A172 (cell line): ENCODE results near the gene NPAS3. TPM values are rescaled to one million over a fixed set of nuclear protein-coding genes. Genes with fewer than 3 reads are reported as not detected.

ENCODE experiments used
- DNase-seq: peaks from one replicate; pipeline ENCODE4 v3.0.0-alpha.2; 2015; ENCODE audit warnings: low spot score
- total RNA-seq: library from RNA; depleted of rRNA; stranded (reverse); fragments of >200 nt; shearing (Covaris generic); gene quantifications from 2 replicates; pipeline ENCODE4 v1.2.3, GENCODE V29; 2014

NPAS3 gene
- total RNA-seq, 1 experiment from 2014 or later, result 0.41 TPM

DNA sequence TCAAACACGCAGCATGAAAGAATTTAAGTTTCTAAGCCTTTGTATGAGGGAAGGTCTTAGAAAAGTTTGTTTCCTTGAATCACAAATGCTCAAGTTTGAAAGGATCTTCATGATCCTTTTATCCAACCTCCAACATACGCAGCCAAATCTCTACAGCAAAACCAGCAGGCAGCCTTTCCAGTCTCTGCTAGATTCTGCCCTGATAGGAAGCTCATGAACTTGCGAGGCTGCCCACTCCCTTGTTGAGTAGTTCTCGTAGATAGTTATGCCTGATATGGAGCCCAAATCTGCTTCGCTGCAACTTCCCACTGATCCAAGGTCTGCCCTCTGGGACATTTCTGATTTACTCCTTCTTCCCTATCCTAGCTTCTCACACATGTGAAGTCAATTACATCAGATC, 739.3 kb downstream of the NPAS3 start:
- DNase-seq, result no peak

DNA sequence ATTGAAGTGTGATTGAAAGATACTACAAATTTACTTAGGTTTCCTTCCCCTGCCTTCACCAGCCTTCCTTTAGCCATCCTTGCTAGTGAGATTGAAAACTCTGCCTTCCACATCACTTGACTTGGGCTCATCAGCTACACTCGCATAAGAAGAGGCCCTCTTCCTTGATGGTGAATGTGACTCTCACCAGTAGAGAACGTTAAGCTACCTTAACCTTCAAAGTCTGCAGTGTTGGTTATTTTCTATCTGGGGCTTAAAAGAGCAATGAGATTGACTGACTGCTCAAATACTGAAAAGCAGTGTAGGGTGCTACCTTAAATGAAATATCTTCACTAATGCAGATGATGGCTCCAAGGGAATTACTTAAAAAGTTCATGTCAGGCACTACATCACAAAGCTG, 740.3 kb downstream of the NPAS3 start:
- no peak for DNase-seq

DNA sequence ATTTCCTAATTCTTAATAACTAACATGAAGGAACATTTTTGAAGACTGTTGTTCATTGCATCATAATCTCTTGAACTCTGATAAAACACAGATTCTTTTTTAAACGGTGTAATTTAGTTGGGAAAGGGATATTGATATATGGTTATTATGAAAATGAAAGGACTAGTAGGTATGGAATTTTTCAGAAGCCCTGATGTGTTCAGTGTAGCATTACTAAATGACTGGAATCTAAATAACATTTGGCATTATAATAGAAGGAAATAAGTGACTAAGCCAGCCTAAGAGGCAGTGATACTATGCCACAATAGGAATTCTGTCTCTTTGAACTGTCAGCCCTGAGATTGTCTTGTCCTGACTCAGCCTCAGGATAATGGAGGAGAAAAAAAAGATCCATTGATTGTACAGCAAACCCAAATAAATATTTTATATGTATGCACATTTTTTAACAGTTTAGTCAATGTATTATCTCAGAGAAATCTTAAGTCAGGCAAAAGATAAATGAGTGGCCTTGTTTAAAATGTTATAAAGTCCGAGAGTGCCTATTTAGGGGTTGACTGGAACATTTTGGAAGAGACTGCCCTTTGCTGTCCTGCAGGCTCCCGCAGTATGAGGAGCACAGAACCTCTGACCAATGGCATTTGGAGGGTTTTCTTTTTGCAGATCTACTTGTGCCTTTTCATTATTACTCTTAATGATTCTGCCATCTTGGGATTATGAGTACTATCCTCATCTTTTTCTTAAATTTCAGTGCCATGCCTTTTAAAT, 741.0 kb downstream of the NPAS3 start:
- peak; percentile 74 for DNase-seq

DNA sequence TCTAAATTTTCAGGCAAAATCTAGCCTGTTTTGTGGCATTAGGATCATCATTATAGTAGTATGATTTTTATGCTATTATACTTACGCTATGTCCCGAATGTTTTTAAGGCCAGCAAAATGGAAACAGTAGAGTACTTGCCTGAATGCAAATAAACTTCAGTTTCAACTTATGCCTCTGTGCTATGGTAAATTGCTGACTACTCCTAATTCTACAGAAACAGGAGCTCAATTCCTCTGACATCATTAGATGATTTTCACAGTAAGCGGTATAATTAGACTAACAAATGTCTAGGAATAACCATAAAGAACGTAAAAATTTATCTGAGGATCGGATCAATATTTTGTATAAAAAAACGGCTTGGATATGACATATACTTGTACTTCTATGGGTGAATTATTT, 742.2 kb downstream of the NPAS3 start:
- DNase-seq, result no peak

DNA sequence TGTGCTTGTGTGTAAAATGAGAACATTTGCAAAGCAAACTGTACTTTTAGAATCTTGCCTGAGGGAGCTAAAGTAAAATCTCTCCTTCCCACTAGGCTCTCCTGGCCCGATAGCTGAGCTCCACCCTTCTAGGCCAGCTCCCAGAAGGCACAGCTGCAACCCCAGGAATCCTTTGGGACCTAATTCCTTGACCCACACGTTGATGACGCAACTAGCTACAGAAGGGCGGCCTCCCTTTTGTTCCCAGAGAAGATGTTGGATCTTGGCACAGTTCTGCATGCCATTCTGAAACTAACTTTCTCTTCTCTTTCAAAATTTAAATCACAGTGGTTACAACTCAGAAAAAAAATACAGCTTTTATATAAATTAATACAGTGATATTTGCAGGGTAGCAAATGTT, 744.1 kb downstream of the NPAS3 start:
- DNase-seq, result peak; percentile 41

DNA sequence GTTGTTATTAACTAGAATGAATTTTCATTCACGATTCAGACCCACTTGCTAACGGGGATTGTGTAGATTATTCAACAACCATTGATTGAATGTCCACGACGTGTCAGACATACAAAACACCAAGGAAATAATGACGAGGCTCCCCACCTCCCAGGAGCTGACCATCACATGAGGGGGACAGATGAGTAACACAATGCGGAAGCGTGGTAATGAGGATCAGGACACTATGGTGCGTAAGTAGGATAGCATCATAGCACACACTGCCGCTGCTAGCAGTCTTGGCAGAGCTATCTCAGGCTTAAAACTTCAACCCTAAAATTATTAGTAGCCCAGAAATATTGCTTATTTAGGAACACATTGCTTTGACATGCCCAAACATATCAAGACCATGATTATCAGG, 746.3 kb downstream of the NPAS3 start:
- DNase-seq, result no peak

DNA sequence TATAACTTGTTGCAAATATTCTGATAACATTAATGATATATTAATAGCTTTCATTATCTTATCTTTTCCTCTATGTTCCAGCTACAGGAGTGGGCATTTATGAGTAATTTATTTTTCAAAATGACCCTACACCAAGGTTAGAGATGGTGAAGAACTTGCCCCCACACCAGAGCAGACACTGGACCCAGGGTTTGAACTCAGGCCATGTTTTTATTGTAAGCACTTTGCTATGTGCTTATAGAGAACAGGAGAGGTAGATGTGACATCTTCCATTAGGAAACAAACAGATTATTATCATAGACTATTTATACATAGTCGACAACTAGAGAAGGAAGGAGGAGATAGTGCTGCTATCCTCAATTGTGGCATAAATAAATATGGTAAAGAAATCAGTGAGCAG, 747.0 kb downstream of the NPAS3 start:
- no peak for DNase-seq

DNA sequence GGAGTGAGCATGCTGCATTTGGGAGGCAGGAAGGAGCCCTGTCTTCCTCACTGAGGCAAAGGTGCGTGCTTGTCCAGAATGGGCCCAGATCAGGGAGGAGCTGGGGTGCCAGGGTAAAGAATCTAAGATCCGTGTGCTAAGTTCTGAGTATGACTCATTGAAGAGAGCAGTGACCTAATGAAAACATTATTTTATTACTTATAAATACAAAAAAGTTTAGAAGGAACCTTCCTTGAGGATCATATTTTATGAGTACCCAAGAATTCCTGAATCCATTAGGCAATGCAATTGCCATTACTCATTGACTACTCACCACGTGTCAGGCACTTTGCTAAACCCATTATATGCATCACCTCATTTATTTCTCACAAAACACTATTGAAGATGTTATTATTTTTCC, 747.5 kb downstream of the NPAS3 start:
- DNase-seq, result peak; percentile 40

DNA sequence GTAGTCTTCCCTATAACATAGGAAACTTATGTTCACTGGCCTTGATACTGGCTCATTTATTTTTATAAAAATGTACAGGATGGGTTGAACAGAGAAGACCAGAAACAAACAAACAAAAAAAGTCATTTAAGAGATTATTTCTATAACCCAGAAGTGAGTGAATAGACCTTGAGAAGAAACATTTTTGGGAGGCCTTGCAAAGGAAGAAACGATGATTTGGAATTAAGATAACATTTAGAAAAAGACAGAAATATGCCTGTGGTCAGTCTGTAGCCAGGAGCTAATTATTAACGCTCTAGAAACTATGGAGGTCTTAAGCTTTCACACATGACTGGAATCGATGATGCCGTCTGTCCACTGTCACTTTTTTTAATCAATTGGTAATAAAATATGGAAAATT, 748.2 kb downstream of the NPAS3 start:
- DNase-seq, result no peak

DNA sequence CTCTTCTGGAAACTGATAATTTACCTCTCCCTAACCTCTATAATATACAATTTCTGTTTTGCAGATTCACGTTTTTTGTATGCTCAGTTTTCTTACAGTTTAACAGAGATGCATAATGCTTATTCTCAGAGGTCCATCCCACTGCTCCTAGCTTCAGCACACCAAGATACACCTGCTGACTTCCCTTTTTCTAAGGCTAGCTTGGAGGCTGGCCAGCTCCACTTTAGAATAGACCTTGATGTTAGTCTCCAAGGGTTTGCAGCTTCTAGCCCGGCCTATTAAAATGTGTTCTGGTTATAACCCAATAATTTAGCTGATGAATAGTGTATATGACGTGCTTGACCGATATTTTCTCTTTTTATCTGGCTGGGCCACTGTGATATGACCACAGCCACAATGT, 751.0 kb downstream of the NPAS3 start:
- no peak for DNase-seq

DNA sequence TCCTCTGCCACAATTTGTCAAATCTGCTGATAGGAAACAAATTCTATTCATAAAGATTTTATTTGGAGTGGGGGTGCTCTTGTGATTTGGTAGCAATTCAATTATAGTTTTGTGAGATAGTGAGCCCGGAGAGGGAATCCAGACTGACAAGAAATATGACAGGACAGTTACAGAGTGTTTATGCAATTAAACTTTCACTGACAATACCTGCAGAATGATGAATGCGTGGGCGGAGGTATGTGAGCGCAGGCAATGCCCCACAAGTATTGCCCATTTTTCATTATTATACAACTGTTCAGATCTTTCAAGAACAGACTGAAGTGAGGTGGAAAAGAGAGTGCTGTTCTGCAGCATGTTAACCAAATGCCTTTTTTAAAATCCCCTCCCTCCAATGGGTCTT, 753.2 kb downstream of the NPAS3 start:
- DNase-seq, result no peak

DNA sequence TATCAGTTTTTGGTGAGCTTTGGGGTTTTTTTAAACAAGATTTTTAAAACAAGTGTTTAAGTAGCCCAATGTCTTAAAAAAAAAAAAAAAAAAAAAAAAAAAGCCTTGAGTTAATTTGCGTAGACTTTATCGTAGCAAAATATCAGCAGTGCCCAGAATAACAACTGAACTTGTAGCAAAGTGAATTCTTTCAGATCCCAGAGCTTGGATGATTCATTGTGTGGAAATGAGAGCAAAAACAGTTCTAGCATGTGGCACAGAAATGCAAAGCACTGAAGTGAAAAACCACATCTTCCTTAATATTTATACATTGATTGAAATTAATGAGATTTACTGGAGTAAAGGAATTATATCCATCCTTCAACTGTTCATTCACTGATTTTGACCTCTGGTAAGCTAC, 754.1 kb downstream of the NPAS3 start:
- peak; percentile 31 for DNase-seq

DNA sequence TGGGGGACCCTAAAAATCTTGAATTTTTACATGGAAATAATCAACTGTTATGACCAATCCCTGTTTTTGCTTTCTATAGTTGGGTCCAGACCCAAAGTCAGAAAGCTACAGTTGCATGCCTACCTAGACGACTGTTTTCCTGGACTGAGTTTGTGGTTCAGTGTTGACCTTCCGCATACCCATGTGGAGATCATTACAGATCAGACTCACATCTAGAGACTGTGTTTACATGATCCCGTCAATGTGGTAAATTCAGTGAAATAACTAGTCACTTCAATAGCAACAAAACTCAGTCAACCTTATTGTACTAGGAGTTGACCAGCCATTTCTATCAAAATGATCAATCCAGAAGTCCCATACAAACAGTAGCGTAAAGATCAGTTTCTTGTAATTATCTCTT, 754.6 kb downstream of the NPAS3 start:
- no peak for DNase-seq

DNA sequence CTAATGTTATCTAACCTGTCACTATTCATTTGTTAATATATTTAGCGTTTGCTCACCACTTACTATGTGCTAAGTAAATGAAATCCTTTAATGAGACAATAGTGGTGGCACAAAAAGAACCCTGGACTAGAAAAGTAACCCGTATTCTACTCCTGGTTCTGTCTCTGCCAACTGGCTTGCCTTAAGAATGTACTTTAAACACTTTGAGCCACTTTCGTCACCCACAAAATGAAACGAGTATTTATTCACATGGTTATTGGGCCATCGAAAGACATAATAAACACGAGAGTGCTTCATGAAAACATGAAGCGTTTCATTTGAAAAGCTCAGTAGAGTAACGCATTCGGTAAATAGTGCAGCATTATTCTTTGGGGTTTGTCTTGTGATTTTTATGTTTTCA, 757.5 kb downstream of the NPAS3 start:
- no peak for DNase-seq

DNA sequence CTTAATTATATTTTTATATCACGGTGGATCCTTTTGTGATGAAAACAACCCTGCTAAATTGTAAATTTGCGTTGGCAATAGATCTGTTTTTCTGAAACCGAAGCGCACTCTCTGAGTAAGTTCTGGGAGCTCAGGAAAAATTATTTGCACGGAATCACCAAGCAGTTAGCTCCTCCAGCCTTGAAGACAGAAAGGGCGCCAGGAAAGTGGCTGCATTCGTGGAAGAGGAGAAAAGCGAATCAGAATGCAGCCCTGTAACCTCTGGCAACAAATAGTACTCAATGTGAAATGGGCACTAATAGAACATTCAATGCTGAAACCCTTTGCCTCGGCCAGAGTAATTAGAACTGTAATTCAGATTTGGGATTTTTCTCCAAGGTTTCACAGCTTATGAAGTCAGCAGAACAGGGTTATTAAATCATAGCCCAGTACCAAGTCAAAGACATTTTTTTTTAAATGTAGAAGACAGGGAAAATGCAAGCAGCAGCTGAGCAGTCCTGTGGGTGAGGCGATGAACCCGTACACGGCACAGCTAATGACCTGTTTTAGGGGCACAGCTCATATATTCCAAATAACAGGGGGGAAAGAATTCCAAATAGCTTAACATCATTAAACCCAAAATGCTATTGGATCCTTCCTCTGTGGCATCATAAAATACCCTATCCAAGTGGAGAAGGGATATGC, 760.8 kb downstream of the NPAS3 start:
- no peak for DNase-seq

DNA sequence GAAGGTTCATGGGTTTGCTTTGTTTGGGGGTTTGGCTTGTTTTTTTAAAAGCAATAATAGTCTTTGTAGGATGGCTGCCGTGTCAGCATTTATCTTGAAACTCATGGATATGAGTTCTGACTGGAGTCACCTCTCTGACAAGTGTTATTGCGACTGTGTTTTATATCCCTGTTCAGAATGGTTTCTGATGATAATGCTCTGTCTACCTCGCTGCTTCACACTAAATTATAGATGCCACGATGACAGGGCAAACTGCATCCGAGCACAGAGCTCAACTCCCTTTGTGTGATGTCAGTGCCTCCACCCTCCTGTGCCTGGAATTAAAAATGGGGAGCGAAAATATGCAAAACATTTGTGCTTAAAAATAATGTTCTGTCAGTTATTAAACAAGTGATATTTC, 761.4 kb downstream of the NPAS3 start:
- no peak for DNase-seq

DNA sequence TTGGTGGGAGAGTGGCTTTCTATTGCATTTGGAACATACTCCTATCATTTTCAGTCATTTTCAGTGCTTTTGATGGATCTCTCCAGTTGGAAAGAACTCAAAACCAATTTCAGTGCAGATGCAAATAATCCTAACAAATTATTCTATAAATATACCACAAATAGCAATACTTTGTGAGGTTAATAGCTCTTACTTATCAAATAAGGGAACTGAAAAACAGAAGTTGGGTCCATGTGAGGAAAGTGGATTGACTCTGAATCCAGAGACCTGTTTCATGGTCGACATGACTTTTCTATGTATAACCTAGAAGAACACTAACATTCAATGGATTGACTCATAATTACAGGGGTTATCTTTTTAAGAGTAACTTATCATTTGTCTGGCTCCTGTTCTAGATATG, 763.6 kb downstream of the NPAS3 start:
- no peak for DNase-seq

DNA sequence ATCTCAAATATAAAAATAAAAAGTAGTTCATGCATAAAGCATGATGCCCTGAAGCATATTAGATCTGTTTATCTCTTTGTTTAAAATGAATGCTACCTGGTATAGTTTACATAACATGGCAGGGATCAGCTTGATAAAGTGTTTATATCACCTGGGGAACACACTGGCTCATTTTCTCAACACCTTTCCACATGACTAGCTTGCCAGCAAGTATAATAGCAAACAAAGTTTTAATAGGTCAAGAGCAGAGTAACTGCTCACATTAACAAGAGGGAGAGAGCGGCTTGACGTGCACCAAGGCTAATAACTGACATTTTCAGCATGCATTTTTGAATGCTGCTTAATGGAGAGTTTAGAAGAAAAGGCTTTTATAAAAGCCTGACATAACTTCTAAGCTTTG, 765.8 kb downstream of the NPAS3 start:
- DNase-seq, result no peak

DNA sequence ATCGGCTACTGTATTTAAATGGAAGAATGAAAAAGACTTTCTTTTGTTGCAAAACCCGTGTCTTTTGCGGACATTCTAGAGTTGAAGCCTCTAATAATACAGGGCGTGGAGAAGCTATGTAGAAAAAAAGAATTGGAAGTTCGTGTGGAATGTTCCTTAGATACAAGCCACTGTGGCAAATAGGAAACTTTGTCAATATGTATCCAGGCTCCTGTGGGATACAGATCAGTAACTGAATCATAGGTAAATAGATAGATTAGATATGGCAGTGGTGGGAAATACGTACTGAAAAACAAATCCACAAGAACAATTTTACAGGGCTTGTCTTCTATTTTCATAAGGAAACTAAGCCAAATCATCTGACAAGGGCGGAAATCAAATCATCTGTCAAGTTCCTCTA, 766.8 kb downstream of the NPAS3 start:
- DNase-seq, result no peak

DNA sequence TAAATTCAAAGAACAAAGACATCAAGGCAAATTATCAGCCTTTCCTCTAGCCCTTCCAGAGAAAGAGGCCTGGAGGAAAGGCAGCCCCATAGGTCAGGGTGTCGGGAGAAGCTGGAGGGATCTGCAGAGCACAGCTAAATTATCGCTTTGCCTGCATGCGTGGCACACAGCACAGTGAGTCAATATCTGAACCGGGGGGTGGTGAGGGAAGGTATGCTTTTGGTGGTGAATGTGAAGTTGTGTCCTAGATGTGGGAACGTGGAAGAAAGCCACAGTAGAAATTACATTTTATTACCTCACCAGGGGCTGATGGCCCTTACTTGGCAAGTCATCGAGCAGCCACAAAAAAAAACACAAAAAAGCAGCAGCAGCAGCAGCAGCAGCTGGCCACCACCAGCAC, 769.0 kb downstream of the NPAS3 start:
- DNase-seq, result no peak

DNA sequence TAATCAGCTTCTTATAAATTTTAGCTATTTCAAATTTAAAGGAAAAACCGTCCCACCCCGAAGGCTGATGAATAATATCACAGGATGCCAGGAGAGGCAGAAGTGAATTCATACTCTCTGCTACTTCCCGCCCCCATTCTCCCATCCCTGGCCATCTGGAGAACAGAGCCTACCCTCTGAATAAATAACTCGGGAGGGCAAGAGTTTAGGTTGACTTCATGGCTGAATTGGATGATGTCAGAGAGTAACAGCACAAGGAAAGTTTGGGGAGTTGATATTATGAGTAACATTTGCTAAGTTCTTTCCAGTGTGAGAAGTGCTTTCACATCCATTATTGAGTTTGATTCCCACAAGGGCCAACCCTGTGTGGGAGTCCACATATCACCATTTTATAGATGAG, 770.6 kb downstream of the NPAS3 start:
- DNase-seq, result no peak

DNA sequence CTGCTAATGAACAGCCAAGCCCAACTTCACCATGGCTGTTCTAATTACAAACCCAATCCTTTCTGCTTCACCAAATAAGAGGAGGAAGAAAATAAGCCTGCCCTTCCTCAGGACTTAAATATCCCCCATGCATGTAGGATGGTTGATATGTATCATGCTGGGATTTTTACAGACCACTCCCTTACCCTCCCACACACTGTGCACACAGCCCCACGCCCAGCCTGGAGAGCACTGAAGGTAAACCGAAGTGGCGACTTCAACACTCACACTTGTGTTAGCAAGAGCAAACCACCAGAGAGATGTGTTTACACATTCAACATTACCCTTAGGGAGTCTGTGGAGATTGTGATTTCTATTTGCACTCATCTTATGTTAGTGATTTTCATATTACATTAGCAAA, 771.0 kb downstream of the NPAS3 start:
- DNase-seq, result no peak

DNA sequence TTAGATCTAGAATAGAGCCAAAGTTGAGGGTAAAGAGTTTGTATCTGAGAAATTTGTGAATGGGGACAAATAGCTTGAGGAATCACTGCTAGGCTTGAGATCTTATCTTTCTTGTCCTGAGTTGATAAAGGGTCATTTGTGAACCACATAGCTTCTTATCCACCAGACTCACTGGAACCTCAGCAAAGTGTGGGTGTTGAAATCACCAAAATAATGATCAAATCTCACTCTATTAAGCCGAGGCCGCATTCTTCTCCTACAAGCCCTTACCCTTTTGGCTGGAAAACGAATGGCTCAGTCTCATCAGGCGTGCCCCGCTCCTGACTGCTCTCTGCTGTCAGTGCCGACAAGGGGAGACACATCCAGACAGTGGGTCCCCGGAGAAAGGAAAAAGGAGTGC, 771.6 kb downstream of the NPAS3 start:
- DNase-seq, result no peak

DNA sequence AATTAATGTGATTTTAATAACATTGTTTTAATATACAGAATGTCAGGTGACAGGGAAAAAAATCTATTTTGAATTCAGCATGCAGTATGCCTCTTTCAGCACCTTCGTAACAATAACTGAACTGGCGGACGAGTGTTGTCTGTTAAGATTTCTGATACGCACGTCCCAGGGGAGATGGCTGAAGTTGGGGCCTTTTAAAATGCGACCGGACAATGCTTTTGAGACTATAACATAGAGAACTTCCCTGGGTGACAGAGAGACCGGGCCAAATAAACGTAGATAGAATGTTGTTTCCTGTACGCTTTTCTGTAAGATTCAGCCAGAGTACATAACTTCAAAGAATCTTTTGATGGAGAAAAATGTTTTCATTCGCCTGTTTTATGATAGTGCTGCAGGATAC, 772.5 kb downstream of the NPAS3 start:
- no peak for DNase-seq
